ENCODE results near the gene LRRC32.

GRCh38 chr11:76625472-76626186 lies 44.9 kb downstream of the LRRC32 start:
- no peak for TF ChIP-seq CTCF (IDR thresholded peaks at IDR 0.05)
- TF ChIP-seq POLR2A (IDR thresholded peaks at IDR 0.05): no peak

Measured in uterus (tissue), 2 donors.